K562 (cell line): ENCODE data around the gene VHLL. TPM values are rescaled to one million over a fixed set of nuclear protein-coding genes. Genes with fewer than 3 reads are reported as not detected.

Experiments used
- LCOR ChIP-seq: sonication (generic); formaldehyde crosslinking; IDR thresholded peaks from 2 replicates; pipeline ENCODE4 v1.8.0; 2022; ENCODE audit warnings: mild to moderate bottlenecking, missing genetic modification reagents
- MYC ChIP-seq, 2 experiments: fragments of 250-450 bp in 1 of 2; sonication (Bioruptor Pico) in 1 of 2; IDR thresholded peaks; 2 replicates each; pipeline versions ENCODE4 v1.5.1 to v1.6.1; 2012 to 2021; ENCODE audit warnings: low read depth in 2 of 2, borderline replicate concordance in 1 of 2, improper control_type of control experiment in 1 of 2, low read length in 1 of 2, mild to moderate bottlenecking in 1 of 2, moderate library complexity in 1 of 2
- STAT5A ChIP-seq: IDR thresholded peaks from 2 replicates; pipeline ENCODE4 v1.6.1; 2012; ENCODE audit warnings: low read length, inconsistent platforms, borderline replicate concordance
- ZNF347 ChIP-seq: fragments of 450-650 bp; formaldehyde crosslinking; IDR thresholded peaks from 2 replicates; pipeline ENCODE4 v1.4.0; 2020; ENCODE audit warnings: low read depth, mild to moderate bottlenecking, moderate library complexity
- ZNF592 ChIP-seq: fragments of 450-650 bp; IDR thresholded peaks from 2 replicates; pipeline ENCODE4 v1.6.1; 2017; ENCODE audit warnings: antibody characterized with exemption, mild to moderate bottlenecking
- polyA plus RNA-seq, 8 experiments: library from polyadenylated mRNA; depleted of rRNA in 4 of 8; stranded (reverse) in 5 of 8; unstranded in 3 of 8; fragments of >200 nt; fragmentation: Nextera tagmentation in 2 of 8; fragmentation: Illumina TruSeq in 1 of 8; extraction: Ambion mirVana in 2 of 8; extraction: Trizol in 1 of 8; gene quantifications; 2 replicates each; pipeline versions ENCODE4 v1.2.1 to v1.2.3, GENCODE V29; 2011 to 2014; ENCODE audit warnings: inconsistent platforms in 1 of 8, missing spikeins in 1 of 8
- total RNA-seq, 7 experiments: library from RNA; depleted of rRNA in 6 of 7; stranded (reverse); fragments of >200 nt in 6 of 7; fragmentation: Illumina TruSeq in 2 of 7; extraction: Trizol in 2 of 7; gene quantifications; 2 replicates each; pipeline versions ENCODE4 v1.2.1 to v1.2.3, GENCODE V29; 2011 to 2021; ENCODE audit warnings: low replicate concordance in 1 of 7

VHLL gene
- total and polyA plus RNA-seq, 9 of the 15 experiments (the other 6 are each of a cell fraction or from before 2014, with no cell fraction given), result not detected

- peak; percentile 31; the same call in 1 of the 2 replicates for TF ChIP-seq MYC (IDR thresholded peaks at IDR 0.05; ENCODE audit: low read depth, low read length)
- no peak for TF ChIP-seq MYC (CRISPR knock-in tag; IDR thresholded peaks at IDR 0.05; ENCODE audit: borderline replicate concordance, low read depth)
- no peak for TF ChIP-seq ZNF347 (CRISPR knock-in tag)
- TF ChIP-seq STAT5A, result no peak
- TF ChIP-seq LCOR (CRISPR knock-in tag), result no peak; the same call in 1 of the 2 replicates
- no peak for TF ChIP-seq ZNF592
Measured at GRCh38 chr1:156295391-156295947, 3.6 kb downstream of the VHLL start, which contains the start of gene GLMP (continued).
